HG03354 (cell line): ENCODE data around the gene DDIT3.

Experiments used
- ATAC-seq: cut with Tn5 transposase; IDR thresholded peaks from one replicate; pipeline ENCODE4 v1.9.1; 2021; ENCODE audit warnings: mild to moderate bottlenecking; ENCODE audit not compliant: unreplicated experiment, poor library complexity, severe bottlenecking

The DDIT3 gene

GRCh38 chr12:57548488-57548887 lies 28.2 kb upstream of the DDIT3 start:
- ATAC-seq, result no peak

GRCh38 chr12:57548013-57548315 lies 27.6 kb upstream of the DDIT3 start:
- no peak for ATAC-seq

GRCh38 chr12:57547288-57548012 lies 27.1 kb upstream of the DDIT3 start:
- no peak for ATAC-seq

GRCh38 chr12:57546438-57547287 lies 26.3 kb upstream of the DDIT3 start, which contains the start of gene DCTN2:
TSS of gene DCTN2 (minus strand) at chr12:57547192. CDS start at chr12:57547063, 129 bp downstream.
- ATAC-seq, result peak; percentile 99

- no peak for ATAC-seq
Observed at GRCh38 chr12:57545809-57546437, 25.6 kb upstream of the DDIT3 start.

- ATAC-seq, result no peak
Observed at GRCh38 chr12:57543581-57543980, 23.3 kb upstream of the DDIT3 start.

- no peak for ATAC-seq
Observed at GRCh38 chr12:57541717-57542116, 21.4 kb upstream of the DDIT3 start.

GRCh38 chr12:57541001-57541400 lies 20.7 kb upstream of the DDIT3 start:
- ATAC-seq, result no peak

- no peak for ATAC-seq
Observed at GRCh38 chr12:57539134-57539768, 18.9 kb upstream of the DDIT3 start.

GRCh38 chr12:57536597-57536942 lies 16.3 kb upstream of the DDIT3 start:
- no peak for ATAC-seq

- ATAC-seq, result no peak
Observed at GRCh38 chr12:57535764-57536596, 15.7 kb upstream of the DDIT3 start.

GRCh38 chr12:57534991-57535543 lies 14.8 kb upstream of the DDIT3 start:
- ATAC-seq, result no peak

- ATAC-seq, result no peak
Observed at GRCh38 chr12:57534250-57534649, 13.9 kb upstream of the DDIT3 start.

GRCh38 chr12:57533108-57533507 lies 12.8 kb upstream of the DDIT3 start:
- no peak for ATAC-seq

GRCh38 chr12:57531836-57532235 lies 11.5 kb upstream of the DDIT3 start:
- no peak for ATAC-seq

GRCh38 chr12:57530396-57531142 lies 10.3 kb upstream of the DDIT3 start:
- no peak for ATAC-seq

GRCh38 chr12:57529831-57530230 lies 9.5 kb upstream of the DDIT3 start:
- ATAC-seq, result no peak

- ATAC-seq, result no peak
Observed at GRCh38 chr12:57528831-57529555, 8.7 kb upstream of the DDIT3 start.
